HepG2 (cell line): ENCODE measurements around the gene MAFB.

Source experiments
- ASH2L ChIP-seq: fragments of 300-600, 200-600 bp; sonication (generic); IDR thresholded peaks from 2 replicates; pipeline ENCODE4 v1.7.0; 2017; ENCODE audit warnings: low read depth, mild to moderate bottlenecking, moderate library complexity, mixed read lengths, low read length; ENCODE audit not compliant: insufficient read length
- BHLHE40 ChIP-seq: IDR thresholded peaks from 2 replicates; pipeline ENCODE4 v1.6.1; 2011; ENCODE audit warnings: low read length, improper control_type of control experiment
- CTCF ChIP-seq: sonication (generic); formaldehyde crosslinking; IDR thresholded peaks from 2 replicates; pipeline ENCODE4 v1.5.0; 2020; ENCODE audit warnings: mild to moderate bottlenecking, missing genetic modification reagents, moderate library complexity
- MTF1 ChIP-seq: sonication (generic); formaldehyde crosslinking; IDR thresholded peaks from 2 replicates; pipeline ENCODE4 v1.5.0; 2020; ENCODE audit warnings: missing genetic modification reagents
- POLR2A ChIP-seq, 2 experiments: IDR thresholded peaks; 2 replicates each; pipeline ENCODE4 v1.6.1; 2011; ENCODE audit warnings: low read depth in 2 of 2, low read length in 2 of 2, mild to moderate bottlenecking in 1 of 2, moderate library complexity in 1 of 2; ENCODE audit not compliant: insufficient read depth in 1 of 2
- U2AF1 ChIP-seq: fragments of 200-400 bp; formaldehyde crosslinking; optimal IDR thresholded peaks from 2 replicates; pipeline ENCODE3; 2017; ENCODE audit warnings: mild to moderate bottlenecking, low read depth, low read length
- XBP1 ChIP-seq: sonication (generic); formaldehyde crosslinking; IDR thresholded peaks from 2 replicates; pipeline ENCODE4 v1.5.0; 2020; ENCODE audit warnings: missing genetic modification reagents
- YY1 ChIP-seq: IDR thresholded peaks from 2 replicates; pipeline ENCODE4 v1.6.1; 2011; ENCODE audit warnings: low read length, low read depth, moderate library complexity, mild to moderate bottlenecking; ENCODE audit not compliant: insufficient read depth, insufficient replicate concordance
- ZNF282 ChIP-seq: fragments of 450-650 bp; IDR thresholded peaks from 2 replicates; pipeline ENCODE4 v1.6.1; 2018; ENCODE audit not compliant: partially characterized antibody
- ZNF816 ChIP-seq: sonication (generic); formaldehyde crosslinking; IDR thresholded peaks from 2 replicates; pipeline ENCODE4 v1.8.0; 2022; ENCODE audit warnings: missing genetic modification reagents, mild to moderate bottlenecking, borderline replicate concordance
- TF ChIP-seq, protein P1 (sequence below): sonication (generic); formaldehyde crosslinking; IDR thresholded peaks from 2 replicates; pipeline ENCODE4 v1.4.0; 2020; ENCODE audit warnings: mild to moderate bottlenecking, low read depth, missing genetic modification reagents

DNA sequence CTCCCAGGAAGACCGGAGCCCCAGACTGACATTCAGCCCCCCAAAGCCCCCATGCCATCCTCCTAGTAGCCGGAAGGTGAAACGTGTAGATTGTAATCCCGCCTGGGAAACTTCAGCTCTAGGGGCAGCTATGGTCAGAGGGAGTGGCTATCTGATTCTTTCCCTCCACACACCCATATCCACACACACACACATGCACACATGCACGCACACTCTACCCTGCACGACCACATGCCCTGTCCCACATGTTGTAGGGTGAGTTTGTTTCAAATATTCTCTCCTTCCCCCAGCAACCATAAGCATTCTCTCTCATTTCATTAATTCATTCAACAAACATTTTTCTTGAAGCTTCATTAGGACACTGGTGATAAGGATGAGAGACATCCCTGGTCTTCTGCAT is 42.2 kb downstream of the MAFB start:
- TF ChIP-seq YY1 (no peak), ZNF816 (CRISPR knock-in tag) (no peak), CTCF (no peak), ASH2L (no peak), ZNF282 (no peak), POLR2A (IDR thresholded peaks at IDR 0.05; ENCODE audit: insufficient read depth in 1 of 2, low read depth in 2 of 2, low read length in 2 of 2) (no peak), U2AF1 (no peak), MTF1 (CRISPR knock-in tag) (no peak), XBP1 (CRISPR knock-in tag) (no peak), BHLHE40 (no peak)
- TF ChIP-seq, protein P1, sequence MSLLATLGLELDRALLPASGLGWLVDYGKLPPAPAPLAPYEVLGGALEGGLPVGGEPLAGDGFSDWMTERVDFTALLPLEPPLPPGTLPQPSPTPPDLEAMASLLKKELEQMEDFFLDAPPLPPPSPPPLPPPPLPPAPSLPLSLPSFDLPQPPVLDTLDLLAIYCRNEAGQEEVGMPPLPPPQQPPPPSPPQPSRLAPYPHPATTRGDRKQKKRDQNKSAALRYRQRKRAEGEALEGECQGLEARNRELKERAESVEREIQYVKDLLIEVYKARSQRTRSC (CRISPR knock-in tag): no peak
